ENCODE measurements around the gene RAD9B.
"Not testable (repeated sequence)": the region's sequence is repeated elsewhere in the genome, so short reads cannot be mapped to it uniquely, and the experiment has no call there.

The RAD9B gene

GRCh38 chr12:110530511-110530910 lies 28.4 kb downstream of the RAD9B start:
- DNase-seq = no peak

- DNase-seq = no peak
These were observed 29.7 kb downstream of the RAD9B start for GRCh38 chr12:110531741-110532333.

GRCh38 chr12:110532644-110533043 lies 30.5 kb downstream of the RAD9B start:
- no peak for DNase-seq

- DNase-seq = no peak
These were observed 31.5 kb downstream of the RAD9B start for GRCh38 chr12:110533607-110534006.

GRCh38 chr12:110534811-110535210 lies 32.7 kb downstream of the RAD9B start:
- no peak for DNase-seq

- DNase-seq = no peak
These were observed 34.9 kb downstream of the RAD9B start for GRCh38 chr12:110536834-110537604.

- no peak for DNase-seq
These were observed 35.7 kb downstream of the RAD9B start for GRCh38 chr12:110537605-110538409.

- DNase-seq = no peak
These were observed 36.9 kb downstream of the RAD9B start for GRCh38 chr12:110538869-110539622.

GRCh38 chr12:110540048-110540447 lies 37.9 kb downstream of the RAD9B start:
- DNase-seq = no peak

- DNase-seq = no peak
These were observed 41.3 kb downstream of the RAD9B start for GRCh38 chr12:110543252-110543959.

GRCh38 chr12:110543965-110544364 lies 41.8 kb downstream of the RAD9B start:
- no peak for DNase-seq

- DNase-seq = not testable (repeated sequence)
These were observed 43.1 kb downstream of the RAD9B start for GRCh38 chr12:110545259-110545658.

- no peak for DNase-seq
These were observed 43.7 kb downstream of the RAD9B start for GRCh38 chr12:110545812-110546211.

GRCh38 chr12:110546339-110546738 lies 44.2 kb downstream of the RAD9B start:
- DNase-seq = no peak

- DNase-seq = no peak
These were observed 45.0 kb downstream of the RAD9B start for GRCh38 chr12:110547090-110547489.

GRCh38 chr12:110548678-110549077 lies 46.5 kb downstream of the RAD9B start:
- DNase-seq = no peak

GRCh38 chr12:110549716-110550115 lies 47.6 kb downstream of the RAD9B start:
- DNase-seq = no peak

GRCh38 chr12:110550981-110551380 lies 48.9 kb downstream of the RAD9B start:
- no peak for DNase-seq

Measured in KG1 (cell line).